OCI-LY7 (cell line): Measurements from ENCODE around the gene ABCC4.

ENCODE experiments used
- CTCF ChIP-seq: fragments of 200-600 bp; sonication (generic); conservative IDR thresholded peaks from 2 replicates; pipeline ENCODE4 v1.5.1; 2014; ENCODE audit warnings: mild to moderate bottlenecking, antibody characterized with exemption, low read length, moderate library complexity, mixed read lengths
- EZH2phosphoT487 ChIP-seq: fragments of 200-600 bp; sonication (generic); IDR thresholded peaks from 2 replicates; pipeline ENCODE4 v1.6.1; 2018; ENCODE audit warnings: low read depth, borderline replicate concordance, mild to moderate bottlenecking, mixed run types, antibody characterized with exemption, low read length, moderate library complexity, mixed read lengths

DNA sequence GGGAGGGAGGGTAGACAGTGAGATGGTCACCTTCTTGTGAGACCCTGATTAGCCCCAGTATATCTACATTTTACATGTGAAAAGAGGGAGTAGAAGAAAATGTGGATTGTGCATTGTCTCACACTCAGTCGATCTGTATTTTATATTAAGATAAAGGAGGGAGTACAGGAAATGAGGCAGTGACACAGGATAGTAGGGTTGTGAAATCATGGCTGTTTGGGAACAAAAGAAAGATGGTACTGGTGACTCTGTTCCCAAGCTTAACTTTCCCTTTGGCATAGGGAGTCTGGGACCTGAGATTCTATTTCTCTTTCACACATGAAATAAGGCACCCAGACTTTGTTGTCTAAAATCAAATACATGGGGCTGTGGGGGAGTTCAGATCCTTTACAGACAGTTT, 194.7 kb downstream of the ABCC4 start:
- no peak for TF ChIP-seq CTCF
- TF ChIP-seq EZH2phosphoT487 = no peak
